ENCODE measurements around the gene SPTLC2. TPM values are rescaled to one million over a fixed set of nuclear protein-coding genes. Genes with fewer than 3 reads are reported as not detected.

Gene SPTLC2
- total and polyA plus RNA-seq, 2 donors (not counting 1 experiment from before 2014, with no cell fraction given), result 22.8 to 25.9 TPM

DNA sequence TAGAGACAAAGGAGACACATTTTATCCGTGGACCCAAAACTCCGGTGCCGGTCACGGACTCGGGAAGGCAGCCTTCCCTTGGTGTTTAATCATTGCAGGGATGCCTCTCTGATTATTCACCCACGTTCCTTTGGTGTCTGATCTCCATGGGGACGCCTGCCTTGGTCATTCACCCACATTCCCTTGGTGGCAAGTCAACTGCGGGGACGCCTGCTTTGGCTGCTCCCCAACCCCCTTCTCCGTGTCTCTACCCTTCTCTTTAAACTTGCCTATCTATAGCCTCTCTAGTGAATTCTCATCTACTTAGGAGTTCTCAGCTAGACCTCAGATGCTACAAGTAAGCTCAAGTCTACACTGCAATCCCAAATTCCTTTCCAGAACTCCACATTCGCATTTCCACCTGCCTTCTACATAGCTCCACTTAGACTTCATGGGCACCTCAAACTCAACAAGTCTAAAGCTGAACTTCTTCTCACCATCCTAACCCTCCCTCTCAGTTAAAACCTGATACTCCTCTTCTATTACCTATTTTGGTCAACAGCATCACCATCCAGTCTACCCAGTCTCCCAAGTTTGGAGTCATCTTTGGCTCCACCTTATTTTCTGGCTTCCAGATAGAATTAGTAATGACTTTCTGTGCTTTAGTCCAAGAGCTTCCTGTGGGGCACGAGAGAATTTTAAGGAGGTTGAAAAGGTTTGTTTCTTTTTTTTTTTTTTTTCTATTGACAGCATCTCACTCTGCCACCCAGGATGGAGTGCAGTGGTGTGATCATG is 14.4 kb downstream of the SPTLC2 start:
- peaks cover 6% of the 10 kb centered on the region for H3K4me1 ChIP-seq (ENCODE audit: control insufficient read depth, extremely low read depth, insufficient read depth, low read length)
- H3K9me3 ChIP-seq (ENCODE audit: control insufficient read depth, insufficient read depth, low read depth, low read length), result no peaks in the 10 kb centered on the region
- H2AFZ ChIP-seq (ENCODE audit: low read length), result no peak overlapping the region
- no peak overlapping the region for H3K4me3 ChIP-seq (replicated peaks in 1 of 4; ENCODE audit: control extremely low read depth in 1 of 4, insufficient read depth in 1 of 4, low read depth in 3 of 4, low read length in 4 of 4)
- DNase-seq (ENCODE audit: low read depth in 2 of 2), result peak in 1 of 2 donors; percentile 72
- TF ChIP-seq, protein P1, sequence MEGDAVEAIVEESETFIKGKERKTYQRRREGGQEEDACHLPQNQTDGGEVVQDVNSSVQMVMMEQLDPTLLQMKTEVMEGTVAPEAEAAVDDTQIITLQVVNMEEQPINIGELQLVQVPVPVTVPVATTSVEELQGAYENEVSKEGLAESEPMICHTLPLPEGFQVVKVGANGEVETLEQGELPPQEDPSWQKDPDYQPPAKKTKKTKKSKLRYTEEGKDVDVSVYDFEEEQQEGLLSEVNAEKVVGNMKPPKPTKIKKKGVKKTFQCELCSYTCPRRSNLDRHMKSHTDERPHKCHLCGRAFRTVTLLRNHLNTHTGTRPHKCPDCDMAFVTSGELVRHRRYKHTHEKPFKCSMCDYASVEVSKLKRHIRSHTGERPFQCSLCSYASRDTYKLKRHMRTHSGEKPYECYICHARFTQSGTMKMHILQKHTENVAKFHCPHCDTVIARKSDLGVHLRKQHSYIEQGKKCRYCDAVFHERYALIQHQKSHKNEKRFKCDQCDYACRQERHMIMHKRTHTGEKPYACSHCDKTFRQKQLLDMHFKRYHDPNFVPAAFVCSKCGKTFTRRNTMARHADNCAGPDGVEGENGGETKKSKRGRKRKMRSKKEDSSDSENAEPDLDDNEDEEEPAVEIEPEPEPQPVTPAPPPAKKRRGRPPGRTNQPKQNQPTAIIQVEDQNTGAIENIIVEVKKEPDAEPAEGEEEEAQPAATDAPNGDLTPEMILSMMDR (conservative IDR thresholded peaks at IDR 0.05 in 1 of 2, IDR thresholded peaks at IDR 0.05 in 1 of 2; ENCODE audit: low read depth in 1 of 2, low read length in 2 of 2), result no peak
- TF ChIP-seq EZH2 (IDR thresholded peaks at IDR 0.05; ENCODE audit: low read length, missing control alignments), result no peak
- H3K4me2 ChIP-seq (ENCODE audit: extremely low read depth, insufficient read depth, low read length), result no peak overlapping the region
- no peaks in the 10 kb centered on the region for H3K27me3 ChIP-seq (ENCODE audit: control insufficient read depth, insufficient read depth, low read length)
- no peaks in the 10 kb centered on the region for H3K36me3 ChIP-seq (ENCODE audit: control insufficient read depth, insufficient read depth, low read length)
- H3K9ac ChIP-seq (ENCODE audit: insufficient read depth, low read length), result no peak overlapping the region
- no peak overlapping the region for H3K27ac ChIP-seq (ENCODE audit: insufficient read depth, low read length)
- peaks cover 46% of the 10 kb centered on the region for H3K79me2 ChIP-seq (ENCODE audit: control insufficient read depth, insufficient read depth, low read length)
- no peaks in the 10 kb centered on the region for H4K20me1 ChIP-seq (ENCODE audit: control insufficient read depth, extremely low read depth, insufficient read depth, low read length)

DNA sequence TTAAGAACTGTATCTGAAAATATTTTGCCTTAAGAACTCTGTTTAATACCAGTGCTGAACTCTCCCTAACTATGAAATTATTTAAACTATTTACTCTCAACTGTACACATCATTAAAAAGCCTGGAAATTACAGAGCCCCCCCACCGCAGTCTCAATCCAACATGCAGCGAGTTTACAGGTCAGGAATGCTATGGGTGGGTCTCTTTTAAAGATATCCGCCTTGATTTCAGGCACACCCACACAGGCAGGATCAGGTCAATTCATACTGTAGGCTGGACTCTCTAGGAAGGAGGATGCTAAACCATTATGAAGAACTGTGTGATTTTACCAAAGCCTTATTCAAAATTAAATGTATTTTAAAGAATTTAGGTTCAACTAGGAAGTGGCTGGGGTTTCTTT is 16.5 kb downstream of the SPTLC2 start:
- H2AFZ ChIP-seq (ENCODE audit: low read length), result no peak overlapping the region
- no peaks in the 10 kb centered on the region for H3K9me3 ChIP-seq (ENCODE audit: control insufficient read depth, insufficient read depth, low read depth, low read length)
- peaks cover 33% of the 10 kb centered on the region for H3K79me2 ChIP-seq (ENCODE audit: control insufficient read depth, insufficient read depth, low read length)
- TF ChIP-seq EZH2 (IDR thresholded peaks at IDR 0.05; ENCODE audit: low read length, missing control alignments), result no peak
- TF ChIP-seq, protein P1 (conservative IDR thresholded peaks at IDR 0.05 in 1 of 2, IDR thresholded peaks at IDR 0.05 in 1 of 2; ENCODE audit: low read depth in 1 of 2, low read length in 2 of 2), result no peak
- H4K20me1 ChIP-seq (ENCODE audit: control insufficient read depth, extremely low read depth, insufficient read depth, low read length), result no peaks in the 10 kb centered on the region
- no peak overlapping the region for H3K4me3 ChIP-seq (replicated peaks in 1 of 4; ENCODE audit: control extremely low read depth in 1 of 4, insufficient read depth in 1 of 4, low read depth in 3 of 4, low read length in 4 of 4)
- H3K36me3 ChIP-seq (ENCODE audit: control insufficient read depth, insufficient read depth, low read length), result peaks cover 3% of the 10 kb centered on the region
- H3K4me1 ChIP-seq (ENCODE audit: control insufficient read depth, extremely low read depth, insufficient read depth, low read length), result peaks cover 6% of the 10 kb centered on the region
- peak in 1 of 2 donors; percentile 57 for DNase-seq (ENCODE audit: low read depth in 2 of 2)
- H3K27ac ChIP-seq (ENCODE audit: insufficient read depth, low read length), result no peak overlapping the region
- H3K4me2 ChIP-seq (ENCODE audit: extremely low read depth, insufficient read depth, low read length), result no peak overlapping the region
- no peaks in the 10 kb centered on the region for H3K27me3 ChIP-seq (ENCODE audit: control insufficient read depth, insufficient read depth, low read length)
- no peak overlapping the region for H3K9ac ChIP-seq (ENCODE audit: insufficient read depth, low read length)

DNA sequence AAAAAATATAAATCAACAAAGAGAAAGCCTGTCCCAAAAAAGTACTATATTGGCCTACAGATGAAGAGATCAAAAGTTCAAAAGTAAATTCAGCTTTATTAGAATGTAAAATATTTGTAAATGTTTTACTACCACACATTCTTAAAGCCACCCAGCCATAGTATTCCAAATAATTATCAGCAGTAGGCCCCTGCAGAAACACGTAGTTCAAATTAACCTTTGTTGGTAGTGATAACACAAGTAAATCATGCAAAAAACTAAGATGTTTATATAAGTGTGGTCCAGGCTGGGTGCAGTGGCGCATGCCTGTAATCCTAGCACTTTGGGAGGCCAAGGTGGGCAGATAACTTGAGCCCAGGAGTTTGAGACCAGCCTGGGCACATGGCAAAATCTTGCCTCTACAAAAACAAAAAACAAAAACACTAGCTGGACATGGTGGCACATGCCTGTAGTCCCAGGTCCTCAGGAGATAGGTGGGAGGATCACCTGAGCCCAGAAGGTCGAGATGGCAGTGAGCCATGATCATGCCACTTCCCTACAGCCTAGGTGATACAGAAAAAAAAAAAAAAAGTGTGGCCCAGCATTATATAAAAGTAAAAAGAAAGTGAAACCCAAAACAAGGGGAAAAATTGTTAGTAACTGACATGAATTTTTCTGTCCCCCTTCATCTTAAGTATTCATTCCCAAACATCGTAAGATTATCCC is 17.9 kb downstream of the SPTLC2 start:
- peak overlapping the region in 1 of 4 experiments; percentile 19 for H3K4me3 ChIP-seq (replicated peaks in 1 of 4; ENCODE audit: control extremely low read depth in 1 of 4, insufficient read depth in 1 of 4, low read depth in 3 of 4, low read length in 4 of 4)
- no peaks in the 10 kb centered on the region for H3K27me3 ChIP-seq (ENCODE audit: control insufficient read depth, insufficient read depth, low read length)
- H3K9me3 ChIP-seq (ENCODE audit: control insufficient read depth, insufficient read depth, low read depth, low read length), result no peaks in the 10 kb centered on the region
- H2AFZ ChIP-seq (ENCODE audit: low read length), result no peak overlapping the region
- H4K20me1 ChIP-seq (ENCODE audit: control insufficient read depth, extremely low read depth, insufficient read depth, low read length), result no peaks in the 10 kb centered on the region
- peak overlapping the region; percentile 81 for H3K4me2 ChIP-seq (ENCODE audit: extremely low read depth, insufficient read depth, low read length)
- peaks cover 3% of the 10 kb centered on the region for H3K36me3 ChIP-seq (ENCODE audit: control insufficient read depth, insufficient read depth, low read length)
- H3K27ac ChIP-seq (ENCODE audit: insufficient read depth, low read length), result peak overlapping the region; percentile 36
- no peak for DNase-seq (ENCODE audit: low read depth in 2 of 2)
- H3K9ac ChIP-seq (ENCODE audit: insufficient read depth, low read length), result no peak overlapping the region
- no peak for TF ChIP-seq EZH2 (IDR thresholded peaks at IDR 0.05; ENCODE audit: low read length, missing control alignments)
- TF ChIP-seq, protein P1 (conservative IDR thresholded peaks at IDR 0.05 in 1 of 2, IDR thresholded peaks at IDR 0.05 in 1 of 2; ENCODE audit: low read depth in 1 of 2, low read length in 2 of 2), result no peak
- peaks cover 6% of the 10 kb centered on the region for H3K4me1 ChIP-seq (ENCODE audit: control insufficient read depth, extremely low read depth, insufficient read depth, low read length)
- H3K79me2 ChIP-seq (ENCODE audit: control insufficient read depth, insufficient read depth, low read length), result peaks cover 30% of the 10 kb centered on the region

Measured in fibroblast of lung (primary cell).